HG03442 (cell line): Measurements from ENCODE around the gene PDIA3.
"Not testable (repeated sequence)": the region's sequence is repeated elsewhere in the genome, so short reads cannot be mapped to it uniquely, and the experiment has no call there.

Experiments
- ATAC-seq: cut with Tn5 transposase; IDR thresholded peaks from one replicate; pipeline ENCODE4 v1.9.1; 2021; ENCODE audit warnings: mild to moderate bottlenecking, moderate library complexity; ENCODE audit not compliant: unreplicated experiment

Gene PDIA3

GRCh38 chr15:43776101-43776717, 30.0 kb downstream of the PDIA3 start:
- peak; percentile 47 for ATAC-seq

DNA sequence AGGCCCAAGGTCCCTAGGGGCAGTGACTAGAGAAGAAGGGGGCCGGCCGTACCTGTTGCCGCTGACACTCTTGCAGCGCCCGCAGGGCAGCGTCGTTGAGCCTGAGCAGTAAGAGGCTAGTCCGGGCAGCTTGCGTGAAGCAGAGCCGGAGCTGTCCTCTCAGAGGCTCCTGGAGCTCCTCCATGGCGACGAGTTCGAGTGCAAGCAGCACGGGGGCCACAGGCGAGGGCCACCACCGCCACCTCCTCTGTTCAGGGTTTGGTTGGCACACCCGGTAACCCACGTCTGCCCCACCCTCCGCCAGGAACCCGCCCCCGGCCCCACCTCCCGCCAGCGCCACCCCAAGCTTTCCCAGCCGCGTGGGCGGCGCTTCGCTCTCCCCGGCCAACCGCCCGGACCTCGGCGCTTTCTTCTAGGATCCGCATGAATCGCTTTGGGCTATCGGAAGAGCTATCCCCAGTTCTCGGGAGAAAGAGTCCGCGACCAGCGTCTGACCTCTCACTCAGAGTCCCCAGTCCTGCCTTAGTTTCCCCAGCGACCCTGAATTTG, 30.6 kb downstream of the PDIA3 start, which contains the start of gene ELL3:
Gene ELL3 (minus strand): TSS at position 249 of the 549 bp plus-strand sequence. CDS start 65 bp downstream, at position 184.
- peak; percentile 29 for ATAC-seq

DNA sequence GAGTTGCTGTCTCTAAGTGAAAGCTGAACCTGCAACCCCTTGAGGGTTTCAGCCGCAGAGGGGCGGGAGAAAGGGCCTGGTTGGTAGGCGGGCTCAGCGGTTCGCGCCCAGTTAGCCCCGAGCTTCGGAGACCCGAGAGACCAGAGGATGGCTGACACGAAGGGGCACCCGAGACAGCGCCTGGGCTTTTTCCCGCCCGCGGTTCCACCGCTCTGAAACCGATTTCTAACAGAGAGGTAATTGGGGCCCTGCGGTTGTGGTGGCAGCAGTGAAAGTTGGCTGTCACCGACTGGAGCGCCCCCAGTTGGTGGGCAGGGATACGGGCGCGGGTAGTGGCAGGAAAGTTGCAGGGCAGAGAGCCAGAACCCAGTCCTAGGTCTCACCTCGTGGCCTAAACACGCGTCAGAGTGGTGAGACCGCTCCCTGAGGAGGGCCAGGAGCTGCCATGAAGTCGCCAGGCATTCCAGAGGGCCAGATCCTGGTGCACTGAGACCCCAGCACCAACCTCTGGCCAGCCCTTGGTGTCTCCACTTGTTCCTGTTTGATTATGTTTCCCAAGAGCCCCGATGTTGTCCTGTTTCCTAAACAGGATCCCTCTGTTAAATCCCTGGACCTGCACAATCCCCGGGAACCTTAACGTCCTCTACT, 31.2 kb downstream of the PDIA3 start:
- peak; percentile 49 for ATAC-seq

DNA sequence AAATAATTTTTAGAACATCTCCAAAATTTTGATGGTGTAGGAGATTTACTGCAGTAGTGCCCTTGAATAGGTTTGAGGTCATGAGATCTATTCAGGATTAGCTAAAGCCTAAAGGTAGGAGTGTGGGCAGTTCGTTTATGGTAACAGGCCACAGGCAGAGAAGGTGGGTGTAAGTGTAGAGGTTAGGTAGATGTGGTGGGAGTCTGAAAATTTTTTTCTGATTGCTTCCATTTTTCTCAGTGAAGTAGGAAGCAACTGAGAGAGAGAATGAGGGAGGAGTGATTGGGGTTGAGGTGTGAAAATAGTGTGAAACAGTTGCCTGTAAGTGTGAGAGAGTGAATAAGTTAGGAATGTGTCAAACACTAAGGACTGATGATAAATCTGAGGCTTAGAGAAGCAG, 32.8 kb downstream of the PDIA3 start:
- ATAC-seq = no peak

- ATAC-seq = no peak
Measured at GRCh38 chr15:43789409-43789808, 43.2 kb downstream of the PDIA3 start.

GRCh38 chr15:43791993-43792760, 45.9 kb downstream of the PDIA3 start, which contains the start of gene SERF2:
Gene SERF2 (plus strand): TSS chr15:43792320. CDS start chr15:43792377, 57 bp downstream.
- peak; percentile 87 for ATAC-seq

DNA sequence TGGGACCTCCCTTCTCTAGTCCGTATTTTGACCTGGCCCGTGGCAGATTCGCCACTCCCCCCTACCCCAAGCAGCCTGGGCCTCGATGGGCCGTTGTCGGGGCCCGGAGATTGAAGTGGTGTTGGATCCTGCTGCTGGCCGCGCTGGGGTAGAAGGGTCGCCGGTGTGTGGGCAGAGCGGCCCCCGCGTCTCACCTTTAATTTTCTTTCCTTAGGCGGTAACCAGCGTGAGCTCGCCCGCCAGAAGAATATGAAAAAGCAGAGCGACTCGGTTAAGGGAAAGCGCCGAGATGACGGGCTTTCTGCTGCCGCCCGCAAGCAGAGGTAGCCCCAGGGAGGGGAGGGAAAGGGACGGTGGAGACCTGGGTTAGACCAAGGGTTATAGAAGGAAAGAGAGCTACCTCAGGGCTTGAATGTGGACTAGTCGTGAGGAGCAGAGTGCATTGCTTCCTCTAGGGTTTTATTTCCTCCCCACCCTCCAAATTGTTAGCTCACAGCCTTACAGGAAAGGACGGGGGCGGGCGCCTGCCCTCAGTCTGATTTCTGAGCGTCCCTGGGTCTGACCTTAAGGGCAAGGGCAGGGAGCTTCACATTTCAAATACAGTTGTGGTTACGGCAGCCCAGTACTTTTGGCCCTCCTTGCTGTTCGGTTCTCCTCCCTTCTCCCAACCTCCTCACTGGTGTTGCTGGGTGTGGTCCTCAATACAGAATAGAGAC, 46.7 kb downstream of the PDIA3 start:
- no peak for ATAC-seq

DNA sequence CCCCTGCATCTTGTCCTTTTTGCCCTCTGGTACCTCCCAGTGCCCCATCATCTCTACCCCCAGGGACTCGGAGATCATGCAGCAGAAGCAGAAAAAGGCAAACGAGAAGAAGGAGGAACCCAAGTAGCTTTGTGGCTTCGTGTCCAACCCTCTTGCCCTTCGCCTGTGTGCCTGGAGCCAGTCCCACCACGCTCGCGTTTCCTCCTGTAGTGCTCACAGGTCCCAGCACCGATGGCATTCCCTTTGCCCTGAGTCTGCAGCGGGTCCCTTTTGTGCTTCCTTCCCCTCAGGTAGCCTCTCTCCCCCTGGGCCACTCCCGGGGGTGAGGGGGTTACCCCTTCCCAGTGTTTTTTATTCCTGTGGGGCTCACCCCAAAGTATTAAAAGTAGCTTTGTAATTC, 47.4 kb downstream of the PDIA3 start:
- ATAC-seq = no peak

DNA sequence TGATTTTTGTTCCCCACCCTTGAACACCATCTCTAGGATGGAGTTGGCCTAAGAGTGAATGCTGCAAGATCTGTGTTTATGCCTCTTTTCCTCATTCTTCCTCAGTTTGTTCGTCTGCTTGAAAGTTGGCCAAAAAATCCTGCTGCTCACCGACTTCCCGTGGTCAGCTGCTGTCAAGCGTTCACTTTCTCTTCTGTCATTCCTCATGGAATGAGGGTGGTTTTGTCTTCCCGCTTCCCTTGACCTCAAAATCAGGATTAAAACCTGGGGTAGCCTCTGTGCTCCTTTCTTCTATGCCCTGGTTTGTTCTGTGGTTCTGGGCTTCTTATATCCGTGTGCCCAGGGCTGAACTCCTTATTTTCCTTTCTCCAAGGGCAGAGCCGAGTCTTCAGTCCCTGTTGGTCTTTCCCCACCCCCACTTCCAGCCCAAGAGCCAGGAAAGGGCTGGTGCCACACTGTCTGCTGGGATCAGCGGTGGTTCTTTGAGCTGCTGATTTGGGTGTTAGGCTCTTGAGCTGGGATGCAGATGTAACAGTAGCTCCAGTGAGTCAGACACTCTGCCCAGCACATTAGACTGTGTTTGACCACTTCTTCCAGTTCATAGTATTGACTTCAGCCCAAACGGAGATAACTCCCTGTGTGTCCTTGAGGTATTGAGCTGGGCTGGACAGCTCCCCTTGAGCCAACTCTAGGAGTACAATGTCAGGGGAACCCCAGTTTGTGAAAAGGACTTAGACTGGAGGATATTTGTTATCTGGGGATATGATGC, 48.2 kb downstream of the PDIA3 start:
- ATAC-seq = no peak

DNA sequence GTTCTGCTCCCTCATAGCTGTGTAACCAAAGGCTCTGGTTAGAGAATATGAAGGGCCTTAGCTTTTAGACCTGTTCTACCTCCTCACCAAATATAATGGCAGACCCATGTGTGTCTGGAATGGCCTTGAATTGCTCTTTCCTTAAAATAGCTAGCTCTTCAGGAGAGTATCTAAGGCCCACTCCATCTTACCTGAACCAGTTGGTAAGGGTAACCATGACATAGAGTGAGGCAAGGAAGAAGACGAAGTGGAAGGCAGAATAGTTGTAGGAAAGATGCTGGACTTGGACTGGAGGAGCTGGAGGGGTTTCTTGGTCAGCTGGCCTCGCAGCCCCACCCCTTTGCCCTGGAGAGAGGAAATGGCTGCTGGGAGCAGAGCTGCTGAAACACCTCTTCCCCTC, 49.0 kb downstream of the PDIA3 start:
- ATAC-seq = no peak

DNA sequence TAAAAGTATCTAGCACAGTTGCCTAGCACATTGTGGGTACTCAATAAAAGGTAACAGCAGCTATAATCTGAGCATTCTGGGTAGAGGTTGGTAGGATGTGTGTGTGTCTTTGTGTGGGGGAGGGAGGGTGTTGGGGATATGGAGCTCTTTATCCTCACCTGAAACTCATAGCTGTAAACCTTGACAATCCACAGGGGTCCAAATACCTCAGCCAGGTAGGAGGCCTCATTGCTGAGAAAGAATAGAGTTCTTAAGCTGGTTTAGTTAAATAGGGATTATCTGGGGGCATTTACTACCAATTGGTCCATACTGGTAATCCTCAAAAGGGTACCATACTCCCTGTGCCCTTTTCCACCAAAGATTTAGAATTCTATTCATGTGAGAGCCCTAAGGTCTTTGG, 49.8 kb downstream of the PDIA3 start:
- ATAC-seq = no peak

GRCh38 chr15:43796566-43796965, 50.3 kb downstream of the PDIA3 start:
- no peak for ATAC-seq

DNA sequence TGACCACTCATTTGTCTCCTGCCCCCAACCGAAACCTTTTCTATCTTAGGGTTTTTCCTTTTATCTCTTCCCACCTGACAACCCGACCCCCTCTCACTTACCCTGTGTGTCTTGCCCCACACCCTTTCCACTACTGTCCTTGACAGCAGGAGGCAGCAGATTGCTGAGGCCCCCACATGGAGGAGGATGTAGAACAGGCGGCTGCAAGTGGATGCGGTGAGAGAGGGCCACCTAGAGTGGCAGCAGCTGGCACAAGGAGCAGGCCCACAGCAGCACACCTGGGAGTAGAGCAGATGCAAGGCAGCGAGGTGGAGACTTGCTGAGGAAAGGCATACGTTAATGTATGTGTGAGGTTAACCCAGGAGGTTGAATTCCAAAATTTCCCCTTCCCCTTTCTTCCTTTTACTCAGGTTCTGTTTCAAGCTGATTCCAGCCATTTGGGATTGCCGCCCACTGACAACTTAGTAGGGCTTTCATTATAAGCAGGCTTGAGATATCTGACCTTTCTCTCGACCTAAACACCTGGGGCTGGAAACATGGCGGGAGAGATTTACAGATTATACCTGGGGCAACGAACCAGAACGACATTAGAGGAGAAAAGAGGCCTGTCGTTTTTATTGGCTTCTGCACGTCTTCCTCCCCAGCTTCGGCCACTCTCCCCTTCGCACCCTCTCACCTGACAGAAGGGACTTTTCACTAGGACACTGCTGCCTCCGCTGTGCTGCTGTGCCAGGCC, 53.1 kb downstream of the PDIA3 start:
- ATAC-seq = no peak

DNA sequence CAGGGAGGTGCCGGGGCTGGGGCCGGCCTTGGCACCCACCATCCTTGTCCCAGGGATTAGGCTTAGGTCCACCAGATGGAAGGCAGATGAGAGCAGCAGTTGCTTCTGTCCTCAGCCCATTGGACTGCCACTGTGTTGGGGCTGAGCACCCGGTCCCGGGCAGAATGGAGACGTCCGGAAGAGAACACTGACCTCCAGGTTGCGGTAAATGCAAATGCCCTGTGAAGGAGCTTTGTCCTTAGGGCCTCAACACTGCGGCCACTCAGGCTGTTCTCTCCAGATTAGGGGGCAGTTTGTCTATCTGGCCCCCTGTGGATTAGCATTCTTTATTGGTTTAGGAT, 53.7 kb downstream of the PDIA3 start, which contains the start of gene SERINC4:
Gene SERINC4 (minus strand): TSS at position 276 of the 341 bp plus-strand sequence. CDS start 234 bp downstream, at position 42.
- no peak for ATAC-seq

DNA sequence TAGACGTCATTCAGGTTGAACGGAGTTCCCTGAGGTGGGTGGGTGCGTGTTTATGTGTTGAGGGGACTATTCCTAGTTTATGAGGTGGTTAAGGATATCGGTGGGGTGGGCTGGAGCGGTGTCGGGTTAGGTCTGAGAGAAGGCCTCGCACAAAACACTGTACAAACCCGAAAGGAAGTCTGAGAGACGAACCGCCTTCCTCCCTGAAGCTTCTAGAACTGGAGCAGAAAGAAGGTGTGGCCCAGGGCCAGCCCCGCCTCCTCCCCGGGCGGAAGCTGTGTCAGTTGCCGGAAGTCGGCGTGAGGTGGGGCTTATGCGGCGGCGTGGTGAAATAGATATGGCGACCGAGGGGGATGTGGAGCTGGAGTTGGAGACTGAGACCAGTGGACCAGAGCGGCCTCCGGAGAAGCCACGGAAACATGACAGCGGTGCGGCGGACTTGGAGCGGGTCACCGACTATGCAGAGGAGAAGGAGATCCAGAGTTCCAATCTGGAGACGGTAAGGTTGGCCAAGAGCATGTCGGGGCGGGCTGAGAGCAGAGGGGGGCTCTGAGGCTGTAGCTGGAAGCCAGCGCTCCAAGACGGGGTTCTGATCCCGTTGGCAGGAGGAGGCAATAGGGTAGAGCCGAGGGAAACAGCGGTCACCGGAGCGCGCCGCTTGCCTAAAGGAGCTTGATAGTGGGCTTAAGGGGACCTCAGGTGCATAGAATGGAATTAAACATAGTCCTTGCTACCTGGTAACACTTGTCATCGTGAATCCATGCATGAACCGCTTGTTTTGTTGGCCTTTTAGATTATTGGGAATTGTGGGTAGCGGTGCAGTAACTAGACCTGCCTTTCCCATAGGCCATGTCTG, 54.3 kb downstream of the PDIA3 start, which contains the start of gene HYPK:
Gene HYPK (plus strand): TSS at position 314 of the 856 bp plus-strand sequence. CDS start 24 bp downstream, at position 338.
- ATAC-seq = peak; percentile 88

- ATAC-seq = not testable (repeated sequence)
Measured at GRCh38 chr15:43802676-43803075, 56.4 kb downstream of the PDIA3 start.

- no peak for ATAC-seq
Measured at GRCh38 chr15:43808435-43808950, 62.3 kb downstream of the PDIA3 start.
